Endodermal cell (in vitro differentiated cells): ENCODE measurements around the gene LRRC47. TPM values are rescaled to one million over a fixed set of nuclear protein-coding genes. Genes with fewer than 3 reads are reported as not detected.
A peak's percentile ranks its signal among the peaks of the same experiment; 100 is the strongest.

Source experiments
- DNase-seq: peaks from one replicate; pipeline ENCODE4 v3.0.0-alpha.2; 2017
- H3K27ac ChIP-seq: 2 replicates; pipeline ENCODE4 v1.5.1; 2013; ENCODE audit warnings: mild to moderate bottlenecking, low read depth, low read length, moderate library complexity
- H3K27me3 ChIP-seq: 2 replicates; pipeline ENCODE4 v1.6.1; 2013; ENCODE audit warnings: mild to moderate bottlenecking, low read length, moderate library complexity; ENCODE audit not compliant: insufficient read depth, control insufficient read depth, poor library complexity, severe bottlenecking
- H3K36me3 ChIP-seq: 2 replicates; pipeline ENCODE4 v1.7.0; 2013; ENCODE audit warnings: mild to moderate bottlenecking, low read length, moderate library complexity; ENCODE audit not compliant: control insufficient read depth, insufficient read depth
- H3K4me1 ChIP-seq: one replicate; pipeline ENCODE4 v1.7.0; 2013; ENCODE audit warnings: low read length; ENCODE audit not compliant: control insufficient read depth, insufficient read depth
- H3K4me3 ChIP-seq: 2 replicates; pipeline ENCODE4 v1.5.1; 2013; ENCODE audit warnings: mild to moderate bottlenecking, low read length, moderate library complexity
- H3K9ac ChIP-seq: 2 replicates; pipeline ENCODE4 v1.6.1; 2013; ENCODE audit warnings: mild to moderate bottlenecking, low read length, moderate library complexity; ENCODE audit not compliant: poor library complexity, severe bottlenecking; ENCODE audit errors: extremely low read depth
- H3K9me3 ChIP-seq: 2 replicates; pipeline ENCODE4 v1.6.1; 2013; ENCODE audit warnings: mild to moderate bottlenecking, low read length, moderate library complexity; ENCODE audit not compliant: control insufficient read depth
- H3K27ac Mint-ChIP-seq: 2 replicates; pipeline ENCODE4 v1.8.0; 2020; ENCODE audit warnings: mixed read lengths
- H3K27me3 Mint-ChIP-seq: 2 replicates; pipeline ENCODE4 v1.8.0; 2021; ENCODE audit warnings: mild to moderate bottlenecking, mixed read lengths; ENCODE audit not compliant: insufficient read depth
- H3K36me3 Mint-ChIP-seq: 2 replicates; pipeline ENCODE4 v1.8.0; 2020; ENCODE audit warnings: low read depth, mixed read lengths
- H3K4me1 Mint-ChIP-seq: 2 replicates; pipeline ENCODE4 v1.8.0; 2020; ENCODE audit warnings: mixed read lengths
- H3K4me3 Mint-ChIP-seq: 2 replicates; pipeline ENCODE4 v1.8.0; 2020; ENCODE audit warnings: mild to moderate bottlenecking, moderate library complexity, mixed read lengths
- H3K9me3 Mint-ChIP-seq: 2 replicates; pipeline ENCODE4 v1.8.0; 2020; ENCODE audit warnings: mild to moderate bottlenecking, mixed read lengths
- CTCF ChIP-seq: fragments of 200-600 bp; sonication (generic); conservative IDR thresholded peaks from 2 replicates; pipeline ENCODE4 v1.5.0; 2021; ENCODE audit warnings: antibody characterized with exemption, mild to moderate bottlenecking
- WGBS, 2 experiments: methylation state at CpG; one replicate each; pipeline versions ENCODE4 v1.1.5 to v1.1.7; 2013; ENCODE audit warnings: missing lambda C conversion rate in 2 of 2, mixed read lengths in 1 of 2; ENCODE audit not compliant: insufficient coverage in 1 of 2, insufficient read length in 1 of 2; 5-methylcytosine and 5-hydroxymethylcytosine counted together
- total RNA-seq, 2 donors: library from RNA; stranded (reverse); fragmentation: NEBNext Ultra II Directional in 1 of 2; extraction: Animal tissue kit (Norgen Biotek cat#: 25700) in 1 of 2; gene quantifications; 2 replicates in 1 of 2; 3 replicates in 1 of 2; pipeline ENCODE4 v1.2.1, GENCODE V29; 2021

The LRRC47 gene
- total RNA-seq, 2 donors from 2014 or later, result 49.9 to 59.7 TPM

- Mint-ChIP-seq H3K36me3 (peaks cover 19% of the 10 kb centered on the region), H3K27ac (no peak overlapping the region), H3K4me1 (no peaks in the 10 kb centered on the region), H3K4me3 (no peak overlapping the region), H3K9me3 (no peaks in the 10 kb centered on the region), H3K27me3 (no peaks in the 10 kb centered on the region)
- TF ChIP-seq CTCF, result no peak
- DNase-seq, result no peak
- Histone ChIP-seq H3K4me1 (no peaks in the 10 kb centered on the region), H3K4me3 (no peak overlapping the region), H3K36me3 (peaks cover 27% of the 10 kb centered on the region), H3K9me3 (no peaks in the 10 kb centered on the region), H3K9ac (no peak overlapping the region), H3K27ac (no peak overlapping the region), H3K27me3 (no peaks in the 10 kb centered on the region)
- 94 to 97% methylated on average over 5 to 17 of the region's 17 CpGs for WGBS, 2 experiments
These were observed 62.3 kb downstream of the LRRC47 start for GRCh38 chr1:3733883-3734589.

- WGBS, 2 experiments, result 91 to 93% methylated on average over 17 to 29 of the region's 29 CpGs
- no peak overlapping the region for H3K27ac ChIP-seq
- H3K9ac ChIP-seq, result no peak overlapping the region
- no peak for DNase-seq
- H3K4me1 ChIP-seq, result no peaks in the 10 kb centered on the region
- peaks cover 19% of the 10 kb centered on the region for H3K36me3 ChIP-seq
- Mint-ChIP-seq H3K4me1 (no peaks in the 10 kb centered on the region), H3K27me3 (peaks cover 4% of the 10 kb centered on the region), H3K27ac (no peak overlapping the region), H3K36me3 (peaks cover 18% of the 10 kb centered on the region), H3K4me3 (peak overlapping the region; percentile 39), H3K9me3 (no peaks in the 10 kb centered on the region)
- H3K27me3 ChIP-seq, result no peaks in the 10 kb centered on the region
- no peaks in the 10 kb centered on the region for H3K9me3 ChIP-seq
- no peak overlapping the region for H3K4me3 ChIP-seq
- TF ChIP-seq CTCF, result no peak
These were observed 63.0 kb downstream of the LRRC47 start for GRCh38 chr1:3733094-3733882.

- 82 to 83% methylated on average over 17 to 37 of the region's 37 CpGs for WGBS, 2 experiments
- Histone ChIP-seq H3K4me3 (no peak overlapping the region), H3K9ac (no peak overlapping the region), H3K36me3 (peaks cover 13% of the 10 kb centered on the region), H3K27me3 (no peaks in the 10 kb centered on the region), H3K27ac (no peak overlapping the region), H3K4me1 (no peaks in the 10 kb centered on the region), H3K9me3 (no peaks in the 10 kb centered on the region)
- peaks cover 11% of the 10 kb centered on the region for H3K36me3 Mint-ChIP-seq
- no peaks in the 10 kb centered on the region for H3K4me1 Mint-ChIP-seq
- DNase-seq, result peak; percentile 80
- H3K27ac Mint-ChIP-seq, result no peak overlapping the region
- peak overlapping the region; percentile 39 for H3K4me3 Mint-ChIP-seq
- no peaks in the 10 kb centered on the region for H3K9me3 Mint-ChIP-seq
- TF ChIP-seq CTCF, result peak; percentile 39
- peaks cover 4% of the 10 kb centered on the region for H3K27me3 Mint-ChIP-seq
These were observed 63.7 kb downstream of the LRRC47 start for GRCh38 chr1:3732434-3733093.
